H9 (cell line): Measurements from ENCODE around the gene NTF3. TPM values are rescaled to one million over a fixed set of nuclear protein-coding genes. Genes with fewer than 3 reads are reported as not detected.

Source experiments
- DNase-seq: peaks from one replicate; pipeline ENCODE4 v3.0.0-alpha.2; 2017
- H2AFZ ChIP-seq: one replicate; pipeline ENCODE4 v1.6.1; 2013; ENCODE audit warnings: mild to moderate bottlenecking, low read length, control low read depth, moderate library complexity
- H2AK5ac ChIP-seq: 2 replicates; pipeline ENCODE4 v1.6.1; 2013; ENCODE audit warnings: low read length, control low read depth, mixed read lengths; ENCODE audit not compliant: insufficient read length
- H2BK120ac ChIP-seq: one replicate; pipeline ENCODE4 v1.6.1; 2013; ENCODE audit warnings: low read depth, mild to moderate bottlenecking, low read length, control low read depth, inconsistent platforms; ENCODE audit not compliant: poor library complexity, severe bottlenecking
- H2BK12ac ChIP-seq: 2 replicates; pipeline ENCODE4 v1.6.1; 2013; ENCODE audit warnings: low read length, control low read depth, mixed read lengths, low read depth; ENCODE audit not compliant: insufficient read length
- H2BK15ac ChIP-seq: 2 replicates; pipeline ENCODE4 v1.6.1; 2013; ENCODE audit warnings: low read depth, low read length, control low read depth
- H2BK20ac ChIP-seq: one replicate; pipeline ENCODE4 v1.6.1; 2013; ENCODE audit warnings: low read depth, mild to moderate bottlenecking, low read length, control low read depth, inconsistent platforms; ENCODE audit not compliant: poor library complexity, severe bottlenecking
- H2BK5ac ChIP-seq: 2 replicates; pipeline ENCODE4 v1.6.1; 2013; ENCODE audit warnings: low read length, control low read depth, mixed read lengths; ENCODE audit not compliant: insufficient read length
- H3K14ac ChIP-seq: 2 replicates; pipeline ENCODE4 v1.6.1; 2013; ENCODE audit warnings: low read length, control low read depth; ENCODE audit not compliant: insufficient read depth
- H3K18ac ChIP-seq: 2 replicates; pipeline ENCODE4 v1.6.1; 2013; ENCODE audit warnings: low read depth, mild to moderate bottlenecking, mixed read lengths, low read length, control low read depth; ENCODE audit not compliant: insufficient read length
- H3K23ac ChIP-seq: 2 replicates; pipeline ENCODE4 v1.6.1; 2013; ENCODE audit warnings: low read length, control low read depth, mixed read lengths, low read depth; ENCODE audit not compliant: insufficient read length
- H3K23me2 ChIP-seq: 2 replicates; pipeline ENCODE4 v1.6.1; 2013; ENCODE audit warnings: low read depth, mild to moderate bottlenecking, mixed read lengths, low read length, control low read depth; ENCODE audit not compliant: insufficient read length, poor library complexity, severe bottlenecking
- H3K27ac ChIP-seq: 2 replicates; pipeline ENCODE4 v1.5.1; 2013; ENCODE audit warnings: low read length, control low read depth, mixed read lengths, low read depth; ENCODE audit not compliant: insufficient read length
- H3K27me3 ChIP-seq: 2 replicates; pipeline ENCODE4 v1.6.1; 2013; ENCODE audit warnings: low read length, control low read depth, inconsistent platforms; ENCODE audit not compliant: insufficient read depth
- H3K4ac ChIP-seq: 2 replicates; pipeline ENCODE4 v1.6.1; 2013; ENCODE audit warnings: low read depth, mild to moderate bottlenecking, control low read depth, inconsistent platforms, low read length, moderate library complexity
- H3K4me1 ChIP-seq: 2 replicates; pipeline ENCODE4 v1.6.1; 2013; ENCODE audit warnings: low read length, control low read depth, inconsistent platforms; ENCODE audit not compliant: insufficient read depth
- H3K4me2 ChIP-seq: 2 replicates; pipeline ENCODE4 v1.6.1; 2013; ENCODE audit warnings: low read length, control low read depth, mixed read lengths; ENCODE audit not compliant: insufficient read length, insufficient read depth
- H3K56ac ChIP-seq: 2 replicates; pipeline ENCODE4 v1.6.1; 2013; ENCODE audit warnings: low read depth, mild to moderate bottlenecking, mixed read lengths, low read length, control low read depth; ENCODE audit not compliant: insufficient read length
- H3K79me1 ChIP-seq: 2 replicates; pipeline ENCODE4 v1.6.1; 2013; ENCODE audit warnings: low read depth, mild to moderate bottlenecking, moderate library complexity, low read length, control low read depth, inconsistent platforms; ENCODE audit not compliant: insufficient read depth, poor library complexity, severe bottlenecking
- H3K79me2 ChIP-seq: 2 replicates; pipeline ENCODE4 v1.6.1; 2013; ENCODE audit warnings: low read length, control low read depth, inconsistent platforms; ENCODE audit not compliant: insufficient read depth
- H3K9ac ChIP-seq: 2 replicates; pipeline ENCODE4 v1.6.1; 2013; ENCODE audit warnings: low read length, control low read depth, mixed read lengths; ENCODE audit not compliant: insufficient read length; ENCODE audit errors: extremely low read depth
- H3K9me3 ChIP-seq: one replicate; pipeline ENCODE4 v1.6.1; 2013; ENCODE audit warnings: low read depth, low read length, inconsistent platforms; ENCODE audit not compliant: control insufficient read depth
- H3T11ph ChIP-seq: one replicate; pipeline ENCODE4 v1.6.1; 2013; ENCODE audit warnings: mild to moderate bottlenecking, low read length, control low read depth, inconsistent platforms
- H4K20me1 ChIP-seq: one replicate; pipeline ENCODE4 v1.6.1; 2013; ENCODE audit not compliant: control insufficient read depth, insufficient read length, insufficient read depth
- H4K5ac ChIP-seq: 2 replicates; pipeline ENCODE4 v1.6.1; 2013; ENCODE audit warnings: low read depth, mild to moderate bottlenecking, mixed read lengths, low read length, control low read depth; ENCODE audit not compliant: insufficient read length
- H4K8ac ChIP-seq: replicated peaks from 2 replicates; pipeline ENCODE4 v1.6.1; 2013; ENCODE audit warnings: low read length, control low read depth, mixed read lengths, low read depth; ENCODE audit not compliant: insufficient read length
- H4K91ac ChIP-seq: 2 replicates; pipeline ENCODE4 v1.6.1; 2013; ENCODE audit warnings: low read depth, mild to moderate bottlenecking, moderate library complexity, mixed read lengths, low read length, control low read depth; ENCODE audit not compliant: insufficient read length
- H3K27ac Mint-ChIP-seq, 3 experiments: 2 replicates in 2 of 3; 3 replicates in 1 of 3; pipeline ENCODE4 v1.8.0; 2020 to 2021; ENCODE audit warnings: mixed read lengths in 3 of 3, mild to moderate bottlenecking in 1 of 3, moderate library complexity in 1 of 3
- H3K27me3 Mint-ChIP-seq: 2 replicates; pipeline ENCODE4 v1.8.0; 2021; ENCODE audit warnings: low read depth, mild to moderate bottlenecking, moderate library complexity, mixed read lengths
- H3K36me3 Mint-ChIP-seq, 3 experiments: 2 replicates in 2 of 3; 3 replicates in 1 of 3; pipeline ENCODE4 v1.8.0; 2020 to 2021; ENCODE audit warnings: low read depth in 3 of 3, mixed read lengths in 3 of 3; ENCODE audit not compliant: insufficient read depth in 1 of 3
- H3K4me1 Mint-ChIP-seq, 2 experiments: 2 replicates each; pipeline ENCODE4 v1.8.0; 2020; ENCODE audit warnings: mixed read lengths in 2 of 2
- H3K4me3 Mint-ChIP-seq, 2 experiments: 2 replicates in 1 of 2; 3 replicates in 1 of 2; pipeline ENCODE4 v1.8.0; 2020 to 2021; ENCODE audit warnings: mild to moderate bottlenecking in 2 of 2, mixed read lengths in 2 of 2, moderate library complexity in 1 of 2
- H3K9me3 Mint-ChIP-seq, 2 experiments: 2 replicates in 1 of 2; 3 replicates in 1 of 2; pipeline ENCODE4 v1.8.0; 2020; ENCODE audit warnings: mild to moderate bottlenecking in 2 of 2, mixed read lengths in 2 of 2, moderate library complexity in 1 of 2
- WGBS: extraction: QIAGEN DNeasy Blood & Tissue Kit; methylation state at CpG from one replicate; pipeline ENCODE4 v1.1.7; 2013; ENCODE audit warnings: missing lambda C conversion rate, low lambda C conversion rate, mixed read lengths; ENCODE audit not compliant: insufficient read length; ENCODE audit errors: extremely low coverage; 5-methylcytosine and 5-hydroxymethylcytosine counted together
- total RNA-seq: library from RNA; stranded (reverse); gene quantifications from 2 replicates; pipeline ENCODE4 v1.2.1, GENCODE V29; 2021
- TF ChIP-seq, protein P1 (sequence below): fragments of 200-600 bp; sonication (generic); conservative IDR thresholded peaks from 3 replicates; pipeline ENCODE4 v1.8.0; 2021; ENCODE audit warnings: antibody characterized with exemption, mild to moderate bottlenecking

NTF3 gene
- total RNA-seq, 1 experiment from 2014 or later = 0.48 TPM

GRCh38 chr12:5395443-5396271 lies 36.3 kb upstream of the NTF3 start:
- no CpG with 5 or more reads among the region's 13 CpGs for WGBS
- H3K9me3 Mint-ChIP-seq = no peaks in the 10 kb centered on the region
- H2BK15ac ChIP-seq = no peak overlapping the region

More at GRCh38 chr12:5395443-5396271, 36.3 kb upstream of the NTF3 start:
- H3K18ac ChIP-seq = no peak overlapping the region
- H3K27ac ChIP-seq = no peak overlapping the region
- no peak overlapping the region for H3K23ac ChIP-seq
- H3K23me2 ChIP-seq = no peaks in the 10 kb centered on the region
- no peak overlapping the region for H2BK20ac ChIP-seq
- no peak overlapping the region for H2BK12ac ChIP-seq
- no peak overlapping the region for H3K56ac ChIP-seq
- H2BK120ac ChIP-seq = no peak overlapping the region
- no peak overlapping the region for H4K91ac ChIP-seq
- no peaks in the 10 kb centered on the region for H3K79me2 ChIP-seq
- no peaks in the 10 kb centered on the region for H3K9me3 ChIP-seq
- Mint-ChIP-seq H3K4me1 (peaks cover 19 to 21% of the 10 kb centered on the region in 2 experiments), H3K4me3 (no peak overlapping the region), H3K27ac (no peak overlapping the region), H3K36me3 (no peaks in the 10 kb centered on the region; a peak in 1 of 7 replicates), H3K27me3 (no peaks in the 10 kb centered on the region; the same call in 1 of the 2 replicates)
- H3K79me1 ChIP-seq = no peaks in the 10 kb centered on the region
- H4K20me1 ChIP-seq = no peaks in the 10 kb centered on the region
- no peak overlapping the region for H2BK5ac ChIP-seq
- no peak overlapping the region for H3K4ac ChIP-seq
- no peak overlapping the region for H3T11ph ChIP-seq
- TF ChIP-seq, protein P1, sequence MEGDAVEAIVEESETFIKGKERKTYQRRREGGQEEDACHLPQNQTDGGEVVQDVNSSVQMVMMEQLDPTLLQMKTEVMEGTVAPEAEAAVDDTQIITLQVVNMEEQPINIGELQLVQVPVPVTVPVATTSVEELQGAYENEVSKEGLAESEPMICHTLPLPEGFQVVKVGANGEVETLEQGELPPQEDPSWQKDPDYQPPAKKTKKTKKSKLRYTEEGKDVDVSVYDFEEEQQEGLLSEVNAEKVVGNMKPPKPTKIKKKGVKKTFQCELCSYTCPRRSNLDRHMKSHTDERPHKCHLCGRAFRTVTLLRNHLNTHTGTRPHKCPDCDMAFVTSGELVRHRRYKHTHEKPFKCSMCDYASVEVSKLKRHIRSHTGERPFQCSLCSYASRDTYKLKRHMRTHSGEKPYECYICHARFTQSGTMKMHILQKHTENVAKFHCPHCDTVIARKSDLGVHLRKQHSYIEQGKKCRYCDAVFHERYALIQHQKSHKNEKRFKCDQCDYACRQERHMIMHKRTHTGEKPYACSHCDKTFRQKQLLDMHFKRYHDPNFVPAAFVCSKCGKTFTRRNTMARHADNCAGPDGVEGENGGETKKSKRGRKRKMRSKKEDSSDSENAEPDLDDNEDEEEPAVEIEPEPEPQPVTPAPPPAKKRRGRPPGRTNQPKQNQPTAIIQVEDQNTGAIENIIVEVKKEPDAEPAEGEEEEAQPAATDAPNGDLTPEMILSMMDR = no peak
- no peak overlapping the region for H2AFZ ChIP-seq
- H2AK5ac ChIP-seq = no peak overlapping the region
- no peaks in the 10 kb centered on the region for H3K4me1 ChIP-seq
- no peak overlapping the region for H4K8ac ChIP-seq
- no peak overlapping the region for H3K9ac ChIP-seq
- H3K4me2 ChIP-seq = no peak overlapping the region
- H3K14ac ChIP-seq = no peak overlapping the region
- no peak for DNase-seq
- no peaks in the 10 kb centered on the region for H3K27me3 ChIP-seq
- no peak overlapping the region for H4K5ac ChIP-seq
